WTC11 (cell line): Measurements from ENCODE around the gene LRP3. TPM values are rescaled to one million over a fixed set of nuclear protein-coding genes. Genes with fewer than 3 reads are reported as not detected.

Experiments
- ATAC-seq: fragments of 200-7000 bp; cut with Tn5 transposase; 2 replicates; pipeline ENCODE4 v1.10.0; 2021; ENCODE audit warnings: mild to moderate bottlenecking, moderate library complexity
- CTCF ChIA-PET: fragments of 300-600 bp; sonication (Branson Sonifier 250); formaldehyde crosslinking; loops from one replicate; lab custom pipeline; 2021; ENCODE audit warnings: antibody characterized with exemption; lab: Charles Lee
- POLR2A ChIA-PET: fragments of 350-600 bp; sonication (Branson Sonifier 250); formaldehyde crosslinking; loops from one replicate; lab custom pipeline; 2021; ENCODE audit warnings: antibody characterized with exemption; lab: Charles Lee
- DNase-seq: peaks from one replicate; pipeline ENCODE4 v3.0.0; 2021; ENCODE audit warnings: low spot score
- H3K27ac Mint-ChIP-seq: 2 replicates; pipeline ENCODE4 v1.8.0; 2021; ENCODE audit warnings: mixed read lengths
- H3K27me3 Mint-ChIP-seq: 2 replicates; pipeline ENCODE4 v1.8.0; 2021; ENCODE audit warnings: low read depth, mild to moderate bottlenecking, moderate library complexity, mixed read lengths
- H3K36me3 Mint-ChIP-seq: 2 replicates; pipeline ENCODE4 v1.8.0; 2021; ENCODE audit warnings: mixed read lengths
- H3K4me1 Mint-ChIP-seq: 2 replicates; pipeline ENCODE4 v1.8.0; 2022; ENCODE audit warnings: mixed read lengths
- H3K4me3 Mint-ChIP-seq: 2 replicates; pipeline ENCODE4 v1.8.0; 2021; ENCODE audit warnings: mild to moderate bottlenecking, moderate library complexity, mixed read lengths
- H3K9me3 Mint-ChIP-seq: 2 replicates; pipeline ENCODE4 v1.8.0; 2021; ENCODE audit warnings: mixed read lengths
- CREM ChIP-seq: sonication (generic); formaldehyde crosslinking; IDR thresholded peaks from 2 replicates; pipeline ENCODE4 v1.8.1; 2022; ENCODE audit warnings: mild to moderate bottlenecking, missing genetic modification reagents, moderate library complexity
- FOXK1 ChIP-seq: sonication (generic); formaldehyde crosslinking; IDR thresholded peaks from 2 replicates; pipeline ENCODE4 v1.8.0; 2022; ENCODE audit warnings: mild to moderate bottlenecking, moderate library complexity, missing genetic modification reagents
- JUN ChIP-seq: sonication (generic); formaldehyde crosslinking; IDR thresholded peaks from 2 replicates; pipeline ENCODE4 v1.8.0; 2023; ENCODE audit warnings: mild to moderate bottlenecking, missing genetic modification reagents
- KAT7 ChIP-seq: sonication (generic); formaldehyde crosslinking; IDR thresholded peaks from 2 replicates; pipeline ENCODE4 v1.8.1; 2023; ENCODE audit warnings: missing genetic modification reagents, mild to moderate bottlenecking, borderline replicate concordance
- MYBL2 ChIP-seq: sonication (generic); formaldehyde crosslinking; IDR thresholded peaks from 2 replicates; pipeline ENCODE4 v1.8.1; 2023; ENCODE audit warnings: mild to moderate bottlenecking, moderate library complexity, missing genetic modification reagents
- SMAD3 ChIP-seq: sonication (generic); formaldehyde crosslinking; IDR thresholded peaks from 2 replicates; pipeline ENCODE4 v1.8.0; 2022; ENCODE audit warnings: missing genetic modification reagents, mild to moderate bottlenecking, borderline replicate concordance
- SOX15 ChIP-seq: fragments of 250-450 bp; sonication (Bioruptor Pico); IDR thresholded peaks from 2 replicates; pipeline ENCODE4 v1.9.0; 2021; ENCODE audit warnings: mild to moderate bottlenecking
- TCF7 ChIP-seq: sonication (generic); formaldehyde crosslinking; IDR thresholded peaks from 2 replicates; pipeline ENCODE4 v1.8.0; 2022; ENCODE audit warnings: mild to moderate bottlenecking, low read depth, missing genetic modification reagents, moderate library complexity
- TP53 ChIP-seq: sonication (generic); formaldehyde crosslinking; IDR thresholded peaks from 2 replicates; pipeline ENCODE4 v1.8.1; 2023; ENCODE audit warnings: mild to moderate bottlenecking, missing genetic modification reagents
- ZBTB21 ChIP-seq: sonication (generic); formaldehyde crosslinking; IDR thresholded peaks from 2 replicates; pipeline ENCODE4 v1.8.1; 2023; ENCODE audit warnings: mild to moderate bottlenecking, missing genetic modification reagents, borderline replicate concordance
- ZNF219 ChIP-seq: sonication (generic); formaldehyde crosslinking; IDR thresholded peaks from 2 replicates; pipeline ENCODE4 v1.8.0; 2023; ENCODE audit warnings: missing genetic modification reagents, mild to moderate bottlenecking, borderline replicate concordance
- ZNF232 ChIP-seq: sonication (generic); formaldehyde crosslinking; IDR thresholded peaks from 2 replicates; pipeline ENCODE4 v1.8.0; 2022; ENCODE audit warnings: mild to moderate bottlenecking, missing genetic modification reagents
- ZNF263 ChIP-seq: sonication (generic); formaldehyde crosslinking; IDR thresholded peaks from 2 replicates; pipeline ENCODE4 v1.8.1; 2022; ENCODE audit warnings: low read depth, mild to moderate bottlenecking, moderate library complexity, missing genetic modification reagents
- ZNF423 ChIP-seq: fragments of 250-450 bp; sonication (Bioruptor Pico); IDR thresholded peaks from 2 replicates; pipeline ENCODE4 v2.1.2; 2022; ENCODE audit warnings: mild to moderate bottlenecking, moderate library complexity
- total RNA-seq: library from RNA; stranded (reverse); gene quantifications from 3 replicates; pipeline ENCODE4 v1.2.3, GENCODE V29; 2021
- TF ChIP-seq, protein P1 (sequence below): sonication (generic); formaldehyde crosslinking; IDR thresholded peaks from 2 replicates; pipeline ENCODE4 v1.8.1; 2022; ENCODE audit warnings: low read depth, missing genetic modification reagents, borderline replicate concordance
- TF ChIP-seq, protein P2 (sequence below): fragments of 250-450 bp; sonication (Bioruptor Pico); IDR thresholded peaks from 2 replicates; pipeline ENCODE4 v1.8.0; 2021; ENCODE audit warnings: mild to moderate bottlenecking
- TF ChIP-seq, protein P3 (sequence below): sonication (generic); formaldehyde crosslinking; IDR thresholded peaks from 2 replicates; pipeline ENCODE4 v1.8.1; 2023; ENCODE audit warnings: mild to moderate bottlenecking, missing genetic modification reagents
- TF ChIP-seq, protein P4 (sequence below): fragments of 250-450 bp; sonication (Bioruptor Pico); IDR thresholded peaks from 2 replicates; pipeline ENCODE4 v1.9.0; 2021; ENCODE audit warnings: mild to moderate bottlenecking, borderline replicate concordance
- TF ChIP-seq, protein P5 (sequence below): sonication (generic); formaldehyde crosslinking; IDR thresholded peaks from 2 replicates; pipeline ENCODE4 v1.8.1; 2023; ENCODE audit warnings: mild to moderate bottlenecking, missing genetic modification reagents, moderate library complexity

The LRP3 gene
- total RNA-seq, 1 experiment from 2014 or later: 47.0 TPM

DNA sequence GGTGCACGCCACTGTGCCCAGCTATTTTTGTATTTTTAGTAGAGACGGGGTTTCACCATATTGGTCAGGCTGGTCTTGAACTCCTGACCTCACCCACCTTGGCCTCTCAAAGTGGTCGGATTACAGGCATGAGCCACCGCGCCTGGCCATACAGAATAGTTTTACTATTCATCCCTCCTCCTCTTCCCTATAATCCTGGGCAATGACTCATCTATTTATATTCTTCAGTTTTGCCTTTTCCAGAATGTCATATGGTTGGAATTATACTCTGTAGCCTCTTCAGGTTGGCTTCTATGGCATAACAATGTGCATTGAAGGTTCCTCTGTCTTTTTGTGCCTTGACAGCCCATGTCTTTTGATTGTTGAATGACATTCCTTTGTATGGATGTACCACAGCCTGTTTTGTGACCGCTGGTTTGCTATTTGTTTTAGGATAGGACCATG, 22.2 kb upstream of the LRP3 start (continued):
- TF ChIP-seq ZNF232 (CRISPR knock-in tag): no peak
- TF ChIP-seq, protein P1, sequence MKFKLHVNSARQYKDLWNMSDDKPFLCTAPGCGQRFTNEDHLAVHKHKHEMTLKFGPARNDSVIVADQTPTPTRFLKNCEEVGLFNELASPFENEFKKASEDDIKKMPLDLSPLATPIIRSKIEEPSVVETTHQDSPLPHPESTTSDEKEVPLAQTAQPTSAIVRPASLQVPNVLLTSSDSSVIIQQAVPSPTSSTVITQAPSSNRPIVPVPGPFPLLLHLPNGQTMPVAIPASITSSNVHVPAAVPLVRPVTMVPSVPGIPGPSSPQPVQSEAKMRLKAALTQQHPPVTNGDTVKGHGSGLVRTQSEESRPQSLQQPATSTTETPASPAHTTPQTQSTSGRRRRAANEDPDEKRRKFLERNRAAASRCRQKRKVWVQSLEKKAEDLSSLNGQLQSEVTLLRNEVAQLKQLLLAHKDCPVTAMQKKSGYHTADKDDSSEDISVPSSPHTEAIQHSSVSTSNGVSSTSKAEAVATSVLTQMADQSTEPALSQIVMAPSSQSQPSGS (CRISPR knock-in tag): no peak
- TF ChIP-seq, protein P2, sequence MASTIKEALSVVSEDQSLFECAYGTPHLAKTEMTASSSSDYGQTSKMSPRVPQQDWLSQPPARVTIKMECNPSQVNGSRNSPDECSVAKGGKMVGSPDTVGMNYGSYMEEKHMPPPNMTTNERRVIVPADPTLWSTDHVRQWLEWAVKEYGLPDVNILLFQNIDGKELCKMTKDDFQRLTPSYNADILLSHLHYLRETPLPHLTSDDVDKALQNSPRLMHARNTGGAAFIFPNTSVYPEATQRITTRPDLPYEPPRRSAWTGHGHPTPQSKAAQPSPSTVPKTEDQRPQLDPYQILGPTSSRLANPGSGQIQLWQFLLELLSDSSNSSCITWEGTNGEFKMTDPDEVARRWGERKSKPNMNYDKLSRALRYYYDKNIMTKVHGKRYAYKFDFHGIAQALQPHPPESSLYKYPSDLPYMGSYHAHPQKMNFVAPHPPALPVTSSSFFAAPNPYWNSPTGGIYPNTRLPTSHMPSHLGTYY: no peak
- TF ChIP-seq ZBTB21: no peak
- no peak for TF ChIP-seq TP53

DNA sequence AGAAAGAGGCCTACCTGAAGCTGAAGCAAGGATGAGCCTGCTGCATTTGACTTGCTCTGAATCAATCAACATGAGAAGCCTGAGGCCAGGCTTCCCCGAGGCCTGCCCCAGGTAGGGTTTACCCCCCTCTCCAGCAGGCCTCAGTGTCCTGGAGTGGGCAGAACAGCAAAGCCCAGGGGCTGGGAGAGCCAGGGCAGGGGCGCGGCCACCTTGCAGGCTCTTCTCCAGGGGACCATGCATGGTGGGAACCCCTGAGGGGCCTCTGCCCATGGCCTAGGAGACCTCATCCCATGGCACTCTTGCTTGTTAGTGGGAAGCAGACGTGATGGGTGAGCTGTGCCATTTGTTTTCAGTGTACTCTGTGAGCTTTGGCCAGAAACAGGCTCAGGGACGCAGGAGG, 19.9 kb upstream of the LRP3 start:
- no peak for ATAC-seq
- peaks cover 12% of the 10 kb centered on the region for H3K27me3 Mint-ChIP-seq
- peaks cover 2% of the 10 kb centered on the region; the same call in 1 of the 2 replicates for H3K9me3 Mint-ChIP-seq
- DNase-seq: no peak
- ChIA-PET CTCF (interaction anchor here (0.8 to 2.6 kb wide), 5 partner anchors 10 to 61 kb away, joined by 3 to 10 read pairs (median 3); no protein-coding TSS in a partner anchor), POLR2A (no interaction called here)
- TF ChIP-seq ZNF263 (CRISPR knock-in tag) (no peak), SOX15 (CRISPR knock-in tag) (no peak), FOXK1 (no peak), CREM (no peak), ZNF219 (CRISPR knock-in tag) (no peak), KAT7 (CRISPR knock-in tag) (no peak), MYBL2 (CRISPR knock-in tag) (no peak), JUN (CRISPR knock-in tag) (no peak), TCF7 (CRISPR knock-in tag) (no peak), ZNF423 (CRISPR knock-in tag) (no peak), SMAD3 (CRISPR knock-in tag) (no peak)
- TF ChIP-seq, protein P3, sequence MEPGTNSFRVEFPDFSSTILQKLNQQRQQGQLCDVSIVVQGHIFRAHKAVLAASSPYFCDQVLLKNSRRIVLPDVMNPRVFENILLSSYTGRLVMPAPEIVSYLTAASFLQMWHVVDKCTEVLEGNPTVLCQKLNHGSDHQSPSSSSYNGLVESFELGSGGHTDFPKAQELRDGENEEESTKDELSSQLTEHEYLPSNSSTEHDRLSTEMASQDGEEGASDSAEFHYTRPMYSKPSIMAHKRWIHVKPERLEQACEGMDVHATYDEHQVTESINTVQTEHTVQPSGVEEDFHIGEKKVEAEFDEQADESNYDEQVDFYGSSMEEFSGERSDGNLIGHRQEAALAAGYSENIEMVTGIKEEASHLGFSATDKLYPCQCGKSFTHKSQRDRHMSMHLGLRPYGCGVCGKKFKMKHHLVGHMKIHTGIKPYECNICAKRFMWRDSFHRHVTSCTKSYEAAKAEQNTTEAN: no peak
- TF ChIP-seq, protein P1 (CRISPR knock-in tag): no peak
- TF ChIP-seq, protein P4, sequence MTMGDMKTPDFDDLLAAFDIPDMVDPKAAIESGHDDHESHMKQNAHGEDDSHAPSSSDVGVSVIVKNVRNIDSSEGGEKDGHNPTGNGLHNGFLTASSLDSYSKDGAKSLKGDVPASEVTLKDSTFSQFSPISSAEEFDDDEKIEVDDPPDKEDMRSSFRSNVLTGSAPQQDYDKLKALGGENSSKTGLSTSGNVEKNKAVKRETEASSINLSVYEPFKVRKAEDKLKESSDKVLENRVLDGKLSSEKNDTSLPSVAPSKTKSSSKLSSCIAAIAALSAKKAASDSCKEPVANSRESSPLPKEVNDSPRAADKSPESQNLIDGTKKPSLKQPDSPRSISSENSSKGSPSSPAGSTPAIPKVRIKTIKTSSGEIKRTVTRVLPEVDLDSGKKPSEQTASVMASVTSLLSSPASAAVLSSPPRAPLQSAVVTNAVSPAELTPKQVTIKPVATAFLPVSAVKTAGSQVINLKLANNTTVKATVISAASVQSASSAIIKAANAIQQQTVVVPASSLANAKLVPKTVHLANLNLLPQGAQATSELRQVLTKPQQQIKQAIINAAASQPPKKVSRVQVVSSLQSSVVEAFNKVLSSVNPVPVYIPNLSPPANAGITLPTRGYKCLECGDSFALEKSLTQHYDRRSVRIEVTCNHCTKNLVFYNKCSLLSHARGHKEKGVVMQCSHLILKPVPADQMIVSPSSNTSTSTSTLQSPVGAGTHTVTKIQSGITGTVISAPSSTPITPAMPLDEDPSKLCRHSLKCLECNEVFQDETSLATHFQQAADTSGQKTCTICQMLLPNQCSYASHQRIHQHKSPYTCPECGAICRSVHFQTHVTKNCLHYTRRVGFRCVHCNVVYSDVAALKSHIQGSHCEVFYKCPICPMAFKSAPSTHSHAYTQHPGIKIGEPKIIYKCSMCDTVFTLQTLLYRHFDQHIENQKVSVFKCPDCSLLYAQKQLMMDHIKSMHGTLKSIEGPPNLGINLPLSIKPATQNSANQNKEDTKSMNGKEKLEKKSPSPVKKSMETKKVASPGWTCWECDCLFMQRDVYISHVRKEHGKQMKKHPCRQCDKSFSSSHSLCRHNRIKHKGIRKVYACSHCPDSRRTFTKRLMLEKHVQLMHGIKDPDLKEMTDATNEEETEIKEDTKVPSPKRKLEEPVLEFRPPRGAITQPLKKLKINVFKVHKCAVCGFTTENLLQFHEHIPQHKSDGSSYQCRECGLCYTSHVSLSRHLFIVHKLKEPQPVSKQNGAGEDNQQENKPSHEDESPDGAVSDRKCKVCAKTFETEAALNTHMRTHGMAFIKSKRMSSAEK (CRISPR knock-in tag): no peak
- TF ChIP-seq, protein P5, sequence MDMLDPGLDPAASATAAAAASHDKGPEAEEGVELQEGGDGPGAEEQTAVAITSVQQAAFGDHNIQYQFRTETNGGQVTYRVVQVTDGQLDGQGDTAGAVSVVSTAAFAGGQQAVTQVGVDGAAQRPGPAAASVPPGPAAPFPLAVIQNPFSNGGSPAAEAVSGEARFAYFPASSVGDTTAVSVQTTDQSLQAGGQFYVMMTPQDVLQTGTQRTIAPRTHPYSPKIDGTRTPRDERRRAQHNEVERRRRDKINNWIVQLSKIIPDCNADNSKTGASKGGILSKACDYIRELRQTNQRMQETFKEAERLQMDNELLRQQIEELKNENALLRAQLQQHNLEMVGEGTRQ (CRISPR knock-in tag): no peak
- H3K36me3 Mint-ChIP-seq: peaks cover 1% of the 10 kb centered on the region; the same call in 1 of the 2 replicates
- 0 out of 2 replicates have a peak overlapping the region, but pooled peaks have one; percentile 45 for H3K27ac Mint-ChIP-seq
- peak overlapping the region; percentile 28; the same call in 1 of the 2 replicates for H3K4me3 Mint-ChIP-seq
- H3K4me1 Mint-ChIP-seq: peaks cover 22% of the 10 kb centered on the region
